ENCODE results near the gene PNPLA7. TPM values are rescaled to one million over a fixed set of nuclear protein-coding genes. Genes with fewer than 3 reads are reported as not detected.

PNPLA7 gene
- total and polyA plus RNA-seq, 2 of the 8 experiments (the other 6 are each of a cell fraction or from before 2014, with no cell fraction given): 0.35 to 0.47 TPM

- no peak for TF ChIP-seq CHD7 (IDR thresholded peaks at IDR 0.05; ENCODE audit: insufficient replicate concordance, low read length)
- TF ChIP-seq POU5F1 (IDR thresholded peaks at IDR 0.05; ENCODE audit: low read depth, low read length): no peak
- no peak for TF ChIP-seq HDAC2 (IDR thresholded peaks at IDR 0.05; ENCODE audit: borderline replicate concordance in 1 of 2, low read depth in 2 of 2, low read length in 2 of 2)
- TF ChIP-seq KDM1A (IDR thresholded peaks at IDR 0.05; ENCODE audit: borderline replicate concordance, low read length): no peak
- no peak for TF ChIP-seq GABPA (IDR thresholded peaks at IDR 0.05; ENCODE audit: borderline replicate concordance, insufficient read depth, low read length)
These were observed 138.4 kb downstream of the PNPLA7 start (continued) for GRCh38 chr9:137411645-137412380.

Measured in H1 (cell line).